Measurements from ENCODE around the gene MRPL23. TPM values are rescaled to one million over a fixed set of nuclear protein-coding genes. Genes with fewer than 3 reads are reported as not detected.

Gene MRPL23
- total RNA-seq, 1 experiment from 2014 or later, result 83.8 TPM

DNA sequence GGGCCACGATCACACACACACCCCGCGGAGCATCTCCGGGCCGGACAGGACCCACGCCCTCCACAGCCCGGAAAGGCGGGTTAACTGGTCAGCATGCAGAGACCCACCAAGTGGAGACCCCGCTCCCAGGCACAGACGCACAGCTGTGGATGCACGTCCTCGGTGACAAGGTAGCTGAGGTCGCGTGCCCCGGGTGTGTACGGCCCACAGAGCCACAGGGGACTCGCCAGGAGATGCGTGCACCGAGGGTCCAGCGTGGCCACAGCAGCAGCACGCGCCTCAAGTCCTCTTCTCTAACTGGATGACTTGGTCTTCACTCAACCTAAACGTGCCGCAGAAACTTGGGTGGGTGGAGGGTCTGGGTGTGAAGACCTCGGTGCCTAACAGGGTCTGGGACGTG lies 45.0 kb downstream of the MRPL23 start:
- CTCF ChIA-PET, result no interaction called here
- intact Hi-C loops (cut with micrococcal nuclease; ENCODE audit: unreplicated experiment), result no loop called here

DNA sequence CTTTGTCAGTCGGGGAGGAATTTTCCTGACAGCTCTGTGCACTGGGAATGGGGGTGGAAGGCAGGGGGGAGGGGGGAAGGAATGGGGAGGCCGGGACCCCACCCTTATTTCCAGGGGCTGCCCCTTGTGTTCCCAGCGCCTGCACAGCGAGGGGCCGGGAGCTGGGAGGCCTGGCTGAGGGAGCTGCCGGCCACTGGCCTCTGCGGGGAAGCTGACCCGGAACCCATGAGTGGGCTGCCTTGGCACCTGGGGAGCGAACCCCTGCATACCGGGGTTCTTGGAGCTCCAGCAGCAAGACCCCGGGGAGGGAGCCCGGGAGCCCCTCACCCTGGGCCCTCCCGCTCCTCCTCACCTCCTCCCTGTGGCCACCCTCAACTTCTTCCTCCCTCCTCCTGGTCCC lies 47.0 kb downstream of the MRPL23 start:
- Histone ChIP-seq H3K36me3 (ENCODE audit: insufficient read depth, low read length, poor library complexity, severe bottlenecking) (no peaks in the 10 kb centered on the region), H3K4me3 (ENCODE audit: low read depth, low read length, poor library complexity, severe bottlenecking) (no peak overlapping the region), H3K4me1 (ENCODE audit: insufficient read depth, low read length, poor library complexity, severe bottlenecking) (no peaks in the 10 kb centered on the region), H3K9me3 (ENCODE audit: low read depth, low read length, poor library complexity, severe bottlenecking) (no peaks in the 10 kb centered on the region), H3K27ac (ENCODE audit: low read depth, low read length, poor library complexity, severe bottlenecking) (no peak overlapping the region), H3K27me3 (replicated peaks; ENCODE audit: insufficient read depth, low read depth, low read length, poor library complexity) (no peaks in the 10 kb centered on the region)
- no TSS peak for BruUV-seq (replicated peaks)
- TF ChIP-seq, protein P1, sequence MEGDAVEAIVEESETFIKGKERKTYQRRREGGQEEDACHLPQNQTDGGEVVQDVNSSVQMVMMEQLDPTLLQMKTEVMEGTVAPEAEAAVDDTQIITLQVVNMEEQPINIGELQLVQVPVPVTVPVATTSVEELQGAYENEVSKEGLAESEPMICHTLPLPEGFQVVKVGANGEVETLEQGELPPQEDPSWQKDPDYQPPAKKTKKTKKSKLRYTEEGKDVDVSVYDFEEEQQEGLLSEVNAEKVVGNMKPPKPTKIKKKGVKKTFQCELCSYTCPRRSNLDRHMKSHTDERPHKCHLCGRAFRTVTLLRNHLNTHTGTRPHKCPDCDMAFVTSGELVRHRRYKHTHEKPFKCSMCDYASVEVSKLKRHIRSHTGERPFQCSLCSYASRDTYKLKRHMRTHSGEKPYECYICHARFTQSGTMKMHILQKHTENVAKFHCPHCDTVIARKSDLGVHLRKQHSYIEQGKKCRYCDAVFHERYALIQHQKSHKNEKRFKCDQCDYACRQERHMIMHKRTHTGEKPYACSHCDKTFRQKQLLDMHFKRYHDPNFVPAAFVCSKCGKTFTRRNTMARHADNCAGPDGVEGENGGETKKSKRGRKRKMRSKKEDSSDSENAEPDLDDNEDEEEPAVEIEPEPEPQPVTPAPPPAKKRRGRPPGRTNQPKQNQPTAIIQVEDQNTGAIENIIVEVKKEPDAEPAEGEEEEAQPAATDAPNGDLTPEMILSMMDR (conservative IDR thresholded peaks at IDR 0.05; ENCODE audit: low read depth, low read length), result no peak
- TF ChIP-seq EZH2 (IDR thresholded peaks at IDR 0.05; ENCODE audit: borderline replicate concordance, low read depth, low read length, poor library complexity, severe bottlenecking), result no peak
- no peak for DNase-seq (ENCODE audit: low spot score)
- CTCF ChIA-PET, result no interaction called here
- POLR2A ChIA-PET (ENCODE audit: low non-redundant PET), result no interaction called here
- intact Hi-C loops (cut with micrococcal nuclease; ENCODE audit: unreplicated experiment), result no loop called here

More for the DNA sequence above, 45.0 kb downstream of the MRPL23 start:
- DNase-seq (ENCODE audit: low spot score), result no peak
- H3K4me3 ChIP-seq (ENCODE audit: low read depth, low read length, poor library complexity, severe bottlenecking), result no peak overlapping the region
- no peaks in the 10 kb centered on the region for H3K27me3 ChIP-seq (replicated peaks; ENCODE audit: insufficient read depth, low read depth, low read length, poor library complexity)
- no peak for TF ChIP-seq EZH2 (IDR thresholded peaks at IDR 0.05; ENCODE audit: borderline replicate concordance, low read depth, low read length, poor library complexity, severe bottlenecking)
- TF ChIP-seq, protein P1 (conservative IDR thresholded peaks at IDR 0.05; ENCODE audit: low read depth, low read length), result no peak
- H3K4me1 ChIP-seq (ENCODE audit: insufficient read depth, low read length, poor library complexity, severe bottlenecking), result no peaks in the 10 kb centered on the region
- no TSS peak for BruUV-seq (replicated peaks)
- no peak overlapping the region for H3K27ac ChIP-seq (ENCODE audit: low read depth, low read length, poor library complexity, severe bottlenecking)
- no peaks in the 10 kb centered on the region for H3K36me3 ChIP-seq (ENCODE audit: insufficient read depth, low read length, poor library complexity, severe bottlenecking)
- no peaks in the 10 kb centered on the region for H3K9me3 ChIP-seq (ENCODE audit: low read depth, low read length, poor library complexity, severe bottlenecking)
- POLR2A ChIA-PET (ENCODE audit: low non-redundant PET), result no interaction called here

DNA sequence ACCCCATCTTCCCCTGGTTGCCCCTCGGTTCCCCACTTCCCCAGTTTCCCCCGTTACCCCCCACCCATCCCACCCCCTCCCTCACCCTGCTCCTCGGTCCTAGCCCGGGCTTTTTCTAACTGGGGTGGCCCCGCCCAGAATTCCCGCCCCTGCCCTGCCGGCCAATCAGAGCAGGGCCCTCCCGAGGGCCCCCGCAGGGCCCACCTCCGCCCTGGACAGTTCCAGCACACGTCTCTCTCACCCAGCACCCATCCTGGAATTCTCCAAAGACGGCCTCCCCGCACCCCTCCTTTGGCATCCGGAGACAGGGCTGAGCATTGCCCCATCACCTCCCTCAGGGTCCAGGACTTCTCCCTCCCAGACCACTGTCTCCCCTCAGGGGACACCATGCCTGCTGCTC lies 50.6 kb downstream of the MRPL23 start, which contains the start of gene H19:
H19 (minus strand) TSS at position 88 of the 400 bp plus-strand sequence.
- intact Hi-C loops (cut with micrococcal nuclease; ENCODE audit: unreplicated experiment), result no loop called here
- Histone ChIP-seq H3K4me3 (ENCODE audit: low read depth, low read length, poor library complexity, severe bottlenecking) (no peak within 1 kb of the TSS), H3K27me3 (replicated peaks; ENCODE audit: insufficient read depth, low read depth, low read length, poor library complexity) (no peaks in the 10 kb centered on the region), H3K27ac (ENCODE audit: low read depth, low read length, poor library complexity, severe bottlenecking) (no peak within 1 kb of the TSS), H3K36me3 (ENCODE audit: insufficient read depth, low read length, poor library complexity, severe bottlenecking) (no peaks in the 10 kb centered on the region), H3K9me3 (ENCODE audit: low read depth, low read length, poor library complexity, severe bottlenecking) (no peaks in the 10 kb centered on the region), H3K4me1 (ENCODE audit: insufficient read depth, low read length, poor library complexity, severe bottlenecking) (no peaks in the 10 kb centered on the region)
- ChIA-PET CTCF (no interaction called here), POLR2A (ENCODE audit: low non-redundant PET) (no interaction called here)
- DNase-seq (ENCODE audit: low spot score), result no peak
- TF ChIP-seq EZH2 (IDR thresholded peaks at IDR 0.05; ENCODE audit: borderline replicate concordance, low read depth, low read length, poor library complexity, severe bottlenecking), result no peak
- TF ChIP-seq, protein P1 (conservative IDR thresholded peaks at IDR 0.05; ENCODE audit: low read depth, low read length), result no peak
- no TSS peak for BruUV-seq (replicated peaks)
